ENCODE measurements around the gene RNF34.

RNF34 gene

GRCh38 chr12:121467638-121468498, 68.0 kb downstream of the RNF34 start:
- peak; percentile 12 for DNase-seq

GRCh38 chr12:121468499-121468801, 68.5 kb downstream of the RNF34 start:
- DNase-seq, result no peak

- DNase-seq, result no peak
Observed at GRCh38 chr12:121470751-121471150, 70.8 kb downstream of the RNF34 start.

GRCh38 chr12:121472150-121472905, 72.4 kb downstream of the RNF34 start:
- DNase-seq, result peak; percentile 62

Data from DMS79 (cell line).